ENCODE data around the gene CD58. TPM values are rescaled to one million over a fixed set of nuclear protein-coding genes. Genes with fewer than 3 reads are reported as not detected.

The CD58 gene
- polyA plus RNA-seq, 1 donor, result 19.5 TPM

GRCh38 chr1:116513956-116514355 lies 56.9 kb downstream of the CD58 start:
- no peak for DNase-seq

- DNase-seq, result no peak
Measured at GRCh38 chr1:116511459-116512019, 59.3 kb downstream of the CD58 start.

- no peak for DNase-seq
Measured at GRCh38 chr1:116510361-116510760, 60.5 kb downstream of the CD58 start.

GRCh38 chr1:116508984-116509980 lies 61.5 kb downstream of the CD58 start:
- no peak for DNase-seq

GRCh38 chr1:116508085-116508983 lies 62.5 kb downstream of the CD58 start:
- no peak for DNase-seq

GRCh38 chr1:116507631-116508030 lies 63.2 kb downstream of the CD58 start:
- DNase-seq, result no peak

GRCh38 chr1:116506132-116507004 lies 64.5 kb downstream of the CD58 start:
- DNase-seq, result no peak

- no peak for DNase-seq
Measured at GRCh38 chr1:116504308-116505156, 66.3 kb downstream of the CD58 start.

- DNase-seq, result no peak
Measured at GRCh38 chr1:116503546-116504307, 67.1 kb downstream of the CD58 start.

- no peak for DNase-seq
Measured at GRCh38 chr1:116502671-116503314, 68.0 kb downstream of the CD58 start.

- DNase-seq, result no peak
Measured at GRCh38 chr1:116501870-116502244, 69.0 kb downstream of the CD58 start.

- no peak for DNase-seq
Measured at GRCh38 chr1:116501125-116501869, 69.5 kb downstream of the CD58 start.

GRCh38 chr1:116498789-116499628 lies 71.8 kb downstream of the CD58 start:
- DNase-seq, result peak; percentile 67

GRCh38 chr1:116497656-116498055 lies 73.2 kb downstream of the CD58 start:
- no peak for DNase-seq

- no peak for DNase-seq
Measured at GRCh38 chr1:116496898-116497297, 73.9 kb downstream of the CD58 start.

- DNase-seq, result no peak
Measured at GRCh38 chr1:116496380-116496779, 74.4 kb downstream of the CD58 start.

- DNase-seq, result no peak
Measured at GRCh38 chr1:116495535-116495934, 75.3 kb downstream of the CD58 start.
